Activated CD4-positive, alpha-beta T cell treated with anti-CD3 and anti-CD28 coated beads, Interleukin-2, amount 50 U/mL, for 1 hour (primary cell): Measurements from ENCODE around the gene CCPG1.

ENCODE experiments used
- DNase-seq: peaks from one replicate; pipeline ENCODE4 v3.0.0-alpha.2; 2020

CCPG1 gene

GRCh38 chr15:55318588-55319494 lies 89.3 kb downstream of the CCPG1 start, which contains the start of the genes PIGB and PIGBOS1:
PIGB (plus strand) TSS chr15:55319222; CDS start chr15:55319251, 29 bp downstream.
PIGBOS1 (minus strand) TSS chr15:55319123; CDS start chr15:55317792, 1,331 bp downstream.
- peak; percentile 70 for DNase-seq
